Measurements from ENCODE around the gene GALR2. TPM values are rescaled to one million over a fixed set of nuclear protein-coding genes. Genes with fewer than 3 reads are reported as not detected.

The GALR2 gene
- total and polyA plus RNA-seq, 9 of the 15 experiments (the other 6 are each of a cell fraction or from before 2014, with no cell fraction given) = 0.34 TPM; not detected in 8

- TF ChIP-seq ZMIZ1 (IDR thresholded peaks at IDR 0.05; ENCODE audit: low read depth in 2 of 2, low read length in 2 of 2) = no peak
- peak; percentile 68 for TF ChIP-seq ELF2 (CRISPR knock-in tag; IDR thresholded peaks at IDR 0.05)
- TF ChIP-seq HNRNPL (IDR thresholded peaks at IDR 0.05; ENCODE audit: low read depth, low read length) = no peak
- TF ChIP-seq BRD4 (IDR thresholded peaks at IDR 0.05) = peak; percentile 69; the same call in 1 of the 2 replicates
- no peak for TF ChIP-seq U2AF1 (optimal IDR thresholded peaks at IDR 0.05; ENCODE audit: low read depth, low read length)
- TF ChIP-seq POLR3A (IDR thresholded peaks at IDR 0.05; ENCODE audit: borderline replicate concordance, extremely low read depth, insufficient read depth, insufficient read length) = no peak
- no peak for TF ChIP-seq E2F5 (CRISPR knock-in tag; IDR thresholded peaks at IDR 0.05)
- no peak for TF ChIP-seq HSF4 (CRISPR knock-in tag; IDR thresholded peaks at IDR 0.05; ENCODE audit: borderline replicate concordance)
- no peak for TF ChIP-seq PREB (CRISPR knock-in tag; IDR thresholded peaks at IDR 0.05)
- TF ChIP-seq PPARD (CRISPR knock-in tag; IDR thresholded peaks at IDR 0.05) = no peak
- no peak for TF ChIP-seq MAFF (IDR thresholded peaks at IDR 0.05; ENCODE audit: low read length)
- TF ChIP-seq ZNF609 (CRISPR knock-in tag; IDR thresholded peaks at IDR 0.05; ENCODE audit: borderline replicate concordance) = no peak
- no peak for TF ChIP-seq CGGBP1 (CRISPR knock-in tag; IDR thresholded peaks at IDR 0.05)
- no peak for TF ChIP-seq XRCC3 (IDR thresholded peaks at IDR 0.05)
- TF ChIP-seq ZC3H11A (IDR thresholded peaks at IDR 0.05; ENCODE audit: low read depth, low read length) = no peak
Measured at GRCh38 chr17:76103274-76104139, 28.9 kb downstream of the GALR2 start, which contains the start of gene EXOC7 (continued).

All from K562 (cell line).